ENCODE data around the gene NRTN. TPM values are rescaled to one million over a fixed set of nuclear protein-coding genes. Genes with fewer than 3 reads are reported as not detected.

Gene NRTN, protein sequence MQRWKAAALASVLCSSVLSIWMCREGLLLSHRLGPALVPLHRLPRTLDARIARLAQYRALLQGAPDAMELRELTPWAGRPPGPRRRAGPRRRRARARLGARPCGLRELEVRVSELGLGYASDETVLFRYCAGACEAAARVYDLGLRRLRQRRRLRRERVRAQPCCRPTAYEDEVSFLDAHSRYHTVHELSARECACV
- total RNA-seq: 0.12 TPM in 1 of 2 replicates, not detected in the other

DNA sequence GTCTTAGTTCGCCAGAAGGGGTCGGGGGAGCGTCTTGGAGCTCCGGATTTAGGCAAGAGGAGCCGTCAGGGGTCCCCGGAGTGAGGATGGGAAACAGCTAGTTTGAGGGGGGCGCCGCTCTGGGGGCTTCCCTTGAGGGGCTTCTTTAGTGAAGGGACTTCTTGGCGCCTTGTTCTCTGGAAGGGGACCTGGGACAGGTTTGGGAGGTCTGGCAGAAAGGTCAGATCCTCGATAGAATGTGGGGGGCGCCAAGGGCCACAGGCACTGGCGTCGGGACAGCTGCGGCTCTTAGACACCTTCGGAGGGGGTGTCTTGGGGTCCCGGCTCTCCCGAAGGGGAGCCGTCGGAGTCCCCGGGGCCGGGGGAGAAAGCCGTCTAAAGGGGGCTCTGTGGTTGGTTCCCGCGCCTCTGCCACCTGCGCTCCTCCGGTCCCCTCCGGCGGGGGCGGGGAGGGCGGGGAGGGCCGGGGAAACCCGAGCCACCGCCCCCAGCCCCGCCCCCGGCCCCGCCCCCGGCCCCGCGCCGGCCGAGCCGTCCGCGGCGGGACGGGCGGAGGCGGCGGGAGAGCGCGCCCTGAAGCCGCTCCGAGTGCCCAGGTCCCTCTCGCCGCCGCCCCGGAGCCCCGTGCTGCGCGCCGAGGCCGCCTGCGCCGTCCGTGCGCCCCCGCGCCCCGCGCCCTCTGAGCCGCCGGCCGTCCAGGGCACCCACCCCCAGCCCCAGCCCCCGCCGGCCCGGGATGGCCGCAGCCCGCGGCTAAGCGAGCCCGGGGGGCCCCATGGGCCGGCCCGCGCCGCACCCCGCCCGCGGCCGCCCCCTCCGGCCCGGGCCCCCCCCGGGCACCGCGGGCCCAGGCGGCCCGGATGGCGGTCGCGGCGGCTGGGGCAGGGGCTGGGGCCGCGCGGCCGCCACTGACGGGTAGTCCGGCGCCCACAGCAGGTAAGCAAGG, at the start of gene NRTN:
Gene NRTN, plus strand, starts transcription at position 552 of the 946 bp plus-strand sequence. CDS start 19,099 bp downstream, outside the sequence.

DNA sequence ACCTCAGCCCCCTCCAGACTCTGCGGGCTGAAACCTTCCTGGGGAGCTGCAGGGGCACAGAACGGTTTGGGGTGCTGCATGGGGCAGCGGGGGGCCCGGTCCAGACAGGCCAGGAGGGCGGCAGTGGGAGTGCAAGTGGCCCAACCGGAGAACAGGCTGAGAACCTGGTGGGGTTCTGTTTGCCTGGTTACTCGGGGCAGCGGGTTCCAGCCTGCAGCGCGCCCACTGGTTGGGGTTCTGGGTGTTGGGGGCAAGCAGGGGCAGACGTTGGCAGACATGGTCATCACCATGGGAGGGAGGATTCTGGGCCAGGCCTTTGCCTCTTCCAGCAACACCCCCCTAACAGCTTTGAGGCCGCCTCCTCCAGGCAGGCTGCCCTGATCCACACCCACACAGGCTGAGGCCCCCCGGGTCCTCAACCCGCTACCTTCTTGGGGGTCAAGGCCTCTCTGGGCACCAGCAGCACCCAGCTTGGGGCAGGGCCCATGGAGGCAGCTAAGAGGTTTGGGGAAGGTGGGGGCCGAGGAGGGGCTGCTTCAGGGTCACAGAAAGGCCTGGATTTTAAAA, 20.2 kb upstream of the NRTN start, which contains the start of gene PRR22:
Gene PRR22, minus strand, starts transcription at position 166 of the 567 bp plus-strand sequence. Its CDS starts 86 bp downstream, at position 80.

GRCh38 chr19:5790559-5791520, 14.0 kb upstream of the NRTN start, which contains the start of gene DUS3L:
Gene DUS3L, minus strand, starts transcription at chr19:5791163. Its CDS starts 22 bp downstream, at chr19:5791141.

DNA sequence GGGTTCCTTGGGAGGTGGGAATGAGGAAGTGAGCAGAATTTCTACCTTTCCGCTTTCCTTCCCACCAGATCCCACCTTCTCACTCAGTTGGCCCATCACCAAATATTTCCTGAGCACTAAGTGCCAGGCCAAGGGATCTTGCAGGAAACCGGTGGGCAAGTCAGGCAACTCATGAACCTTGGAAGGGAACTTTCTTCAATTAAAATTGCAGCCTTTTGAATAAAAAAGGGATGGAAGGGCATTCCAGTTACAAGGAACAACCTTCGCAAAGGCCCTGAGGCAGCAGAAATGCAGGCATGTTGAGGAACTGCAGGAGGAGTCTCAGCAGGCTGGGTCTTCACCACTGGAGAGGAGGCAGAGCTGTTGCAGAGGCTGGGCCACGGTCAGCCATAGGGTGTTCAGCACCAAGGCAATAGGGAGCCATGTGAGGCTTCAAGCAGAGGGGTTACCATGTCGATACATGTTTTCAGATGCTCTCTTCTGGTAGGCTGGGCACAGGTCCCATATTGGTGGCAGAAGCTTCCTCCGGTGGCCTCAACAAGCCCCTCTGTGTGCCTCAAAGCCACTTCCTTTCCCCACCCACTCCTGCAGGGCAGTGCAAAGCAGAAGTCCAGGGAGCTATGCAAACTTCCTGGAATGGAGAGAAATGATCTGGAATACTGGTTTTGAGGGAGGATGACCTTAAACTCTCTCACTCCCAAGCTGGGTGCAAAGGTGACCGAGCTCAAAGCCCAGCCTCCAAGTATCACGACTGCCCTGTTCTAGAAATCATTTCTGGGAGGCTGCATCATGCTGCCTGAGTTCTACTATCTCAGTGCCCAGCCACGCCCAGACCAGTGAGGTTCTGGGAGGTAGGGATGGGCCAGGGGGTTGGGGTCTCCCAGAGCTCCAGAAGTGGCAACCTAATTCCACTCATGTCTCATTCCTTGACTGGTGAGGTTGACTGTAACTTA, 34.5 kb downstream of the NRTN start, which contains the start of gene FUT6:
Gene FUT6, minus strand, starts transcription at position 638 of the 953 bp plus-strand sequence. CDS start 7,135 bp downstream, outside the sequence.

DNA sequence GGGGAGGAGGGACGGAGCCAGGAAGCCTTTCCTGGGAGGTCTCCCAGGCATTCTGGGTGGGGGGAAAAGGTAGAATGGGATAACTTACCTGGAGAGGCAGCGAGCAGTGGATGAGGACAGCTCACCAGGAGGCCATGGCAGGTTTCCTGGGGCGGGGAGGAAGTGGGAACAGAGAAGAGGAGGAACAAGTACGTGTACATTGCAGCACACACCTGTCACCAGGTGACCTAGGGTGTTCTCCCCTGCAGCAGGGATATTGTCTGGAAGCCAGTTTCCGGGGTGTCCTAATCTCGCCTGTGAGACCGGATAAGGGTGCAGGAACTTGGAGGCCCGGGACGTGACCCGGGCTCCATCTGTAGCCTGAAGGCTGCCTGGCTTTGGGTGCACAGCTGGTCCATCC, 46.4 kb downstream of the NRTN start, which contains the start of gene FUT3:
Gene FUT3, minus strand, starts transcription at position 148 of the 400 bp plus-strand sequence.

Other genes with a start within 250 kb of the NRTN start
- not detected in 2 replicates for gene TINCR, start 237.1 kb upstream of the NRTN start, total RNA-seq
- gene SAFB2, start 182.3 kb upstream of the NRTN start, total RNA-seq: 14.1 and 17.5 TPM in 2 replicates
- 32.6 and 47.2 TPM in 2 replicates for gene SAFB, start 182.0 kb upstream of the NRTN start, total RNA-seq
- 45.6 and 74.7 TPM in 2 replicates for gene MICOS13, start 124.6 kb upstream of the NRTN start, total RNA-seq
- 19.3 and 34.9 TPM in 2 replicates for gene HSD11B1L, start 124.0 kb upstream of the NRTN start, total RNA-seq
- 1,315 and 2,006 TPM in 2 replicates for gene RPL36, start 114.8 kb upstream of the NRTN start, total RNA-seq
- gene LONP1, start 84.9 kb upstream of the NRTN start, total RNA-seq: 85.5 and 107 TPM in 2 replicates
- not detected in 2 replicates for gene CATSPERD, start 84.4 kb upstream of the NRTN start, total RNA-seq
- gene PRR22, start 20.3 kb upstream of the NRTN start, total RNA-seq: 0.60 and 2.2 TPM in 2 replicates
- 15.7 and 17.4 TPM in 2 replicates for gene DUS3L, start 13.9 kb upstream of the NRTN start, total RNA-seq
- gene FUT6, start 34.6 kb downstream of the NRTN start, total RNA-seq: not detected in 2 replicates
- gene FUT3, start 46.4 kb downstream of the NRTN start, total RNA-seq: not detected in 2 replicates
- not detected in 2 replicates for gene FUT5, start 65.5 kb downstream of the NRTN start, total RNA-seq
- gene NDUFA11, start 98.7 kb downstream of the NRTN start, total RNA-seq: 341 and 345 TPM in 2 replicates
- 3.5 and 4.9 TPM in 2 replicates for gene VMAC, start 99.8 kb downstream of the NRTN start, total RNA-seq
- gene CAPS, start 109.2 kb downstream of the NRTN start, total RNA-seq: 2.0 and 4.9 TPM in 2 replicates
- gene RANBP3, start 173.1 kb downstream of the NRTN start, total RNA-seq: 42.9 and 55.2 TPM in 2 replicates

All from pericardium fibroblast (primary cell).